ENCODE data around the gene FMR1. TPM values are rescaled to one million over a fixed set of nuclear protein-coding genes. Genes with fewer than 3 reads are reported as not detected.

FMR1 gene
- total RNA-seq, 1 experiment from 2014 or later, result 44.6 TPM

- Histone ChIP-seq H3K18ac (ENCODE audit: insufficient read length, low read depth, low read length) (no peak overlapping the region), H3T11ph (ENCODE audit: low read length) (no peak overlapping the region), H3K9ac (ENCODE audit: extremely low read depth, insufficient read length, low read length) (no peak overlapping the region), H3K23ac (ENCODE audit: insufficient read length, low read depth, low read length) (no peak overlapping the region), H3K9me3 (ENCODE audit: control insufficient read depth, low read depth, low read length) (peaks cover 20% of the 10 kb centered on the region), H2BK15ac (ENCODE audit: low read depth, low read length) (no peak overlapping the region), H2BK20ac (ENCODE audit: low read depth, low read length, poor library complexity, severe bottlenecking) (no peak overlapping the region), H3K79me2 (ENCODE audit: insufficient read depth, low read length) (no peaks in the 10 kb centered on the region), H2AK5ac (ENCODE audit: insufficient read length, low read length) (no peak overlapping the region), H3K4ac (ENCODE audit: low read depth, low read length) (no peak overlapping the region), H2BK5ac (ENCODE audit: insufficient read length, low read length) (no peak overlapping the region), H4K8ac (replicated peaks; ENCODE audit: insufficient read length, low read depth, low read length) (no peak overlapping the region), H4K91ac (ENCODE audit: insufficient read length, low read depth, low read length) (no peak overlapping the region), H2BK120ac (ENCODE audit: low read depth, low read length, poor library complexity, severe bottlenecking) (no peak overlapping the region), H2BK12ac (ENCODE audit: insufficient read length, low read depth, low read length) (no peak overlapping the region), H3K27ac (ENCODE audit: insufficient read length, low read depth, low read length) (no peak overlapping the region), H3K56ac (ENCODE audit: insufficient read length, low read depth, low read length) (no peak overlapping the region), H3K14ac (ENCODE audit: insufficient read depth, low read length) (no peak overlapping the region), H3K23me2 (ENCODE audit: insufficient read length, low read depth, low read length, poor library complexity, severe bottlenecking) (no peaks in the 10 kb centered on the region), H3K4me2 (ENCODE audit: insufficient read depth, insufficient read length, low read length) (no peak overlapping the region), H3K79me1 (ENCODE audit: insufficient read depth, low read depth, low read length, poor library complexity, severe bottlenecking) (no peaks in the 10 kb centered on the region), H3K4me1 (ENCODE audit: insufficient read depth, low read length) (no peaks in the 10 kb centered on the region), H4K20me1 (ENCODE audit: control insufficient read depth, insufficient read depth, insufficient read length) (no peaks in the 10 kb centered on the region), H2AFZ (ENCODE audit: low read length) (no peak overlapping the region), H3K27me3 (ENCODE audit: insufficient read depth, low read length) (no peaks in the 10 kb centered on the region), H4K5ac (ENCODE audit: insufficient read length, low read depth, low read length) (no peak overlapping the region)
- WGBS (ENCODE audit: extremely low coverage, insufficient read length, low lambda C conversion rate), result no CpG with 5 or more reads among the region's 1 CpG
- DNase-seq, result no peak
- Mint-ChIP-seq H3K9me3 (peaks cover 38 to 42% of the 10 kb centered on the region in 2 experiments), H3K27ac (no peak overlapping the region), H3K4me1 (no peaks in the 10 kb centered on the region), H3K36me3 (ENCODE audit: insufficient read depth in 1 of 3, low read depth in 3 of 3) (peaks cover 18 to 55% (median 51%) of the 10 kb centered on the region in 3 experiments), H3K4me3 (no peak overlapping the region), H3K27me3 (ENCODE audit: low read depth) (no peaks in the 10 kb centered on the region)
- TF ChIP-seq CTCF (conservative IDR thresholded peaks at IDR 0.05), result no peak
These were observed 22.1 kb downstream of the FMR1 start for GRCh38 chrX:147933815-147934214.
